Mesenchymal stem cell (in vitro differentiated cells and primary cell): ENCODE measurements around the gene DIPK1B.

Experiments
- DNase-seq: peaks from one replicate; pipeline ENCODE4 v3.0.0-alpha.2; 2013
- H2AFZ ChIP-seq: one replicate; pipeline ENCODE4 v1.6.1; 2013; ENCODE audit warnings: low read depth, mild to moderate bottlenecking, control low read depth, inconsistent platforms, low read length, moderate library complexity
- H2AK5ac ChIP-seq: 2 replicates; pipeline ENCODE4 v1.6.1; 2013; ENCODE audit warnings: low read length, moderate library complexity, mild to moderate bottlenecking, inconsistent platforms; ENCODE audit not compliant: severe bottlenecking
- H2BK120ac ChIP-seq: one replicate; pipeline ENCODE4 v1.6.1; 2013; ENCODE audit warnings: low read depth, mild to moderate bottlenecking, inconsistent platforms, low read length, moderate library complexity
- H2BK12ac ChIP-seq, 2 experiments: one replicate each; pipeline ENCODE4 v1.6.1; 2013; ENCODE audit warnings: inconsistent platforms in 2 of 2, low read length in 2 of 2, mild to moderate bottlenecking in 2 of 2, moderate library complexity in 2 of 2, control low read depth in 1 of 2
- H2BK15ac ChIP-seq: one replicate; pipeline ENCODE4 v1.6.1; 2013; ENCODE audit warnings: mild to moderate bottlenecking, low read depth, inconsistent platforms; ENCODE audit not compliant: poor library complexity, severe bottlenecking
- H2BK5ac ChIP-seq: 2 replicates; pipeline ENCODE4 v1.6.1; 2013; ENCODE audit warnings: low read depth, mild to moderate bottlenecking, low read length, control low read depth, inconsistent platforms; ENCODE audit not compliant: poor library complexity, severe bottlenecking
- H3K14ac ChIP-seq, 2 experiments: one replicate each; pipeline ENCODE4 v1.6.1; 2013; ENCODE audit warnings: inconsistent platforms in 2 of 2, low read length in 2 of 2, control low read depth in 1 of 2, mild to moderate bottlenecking in 1 of 2, moderate library complexity in 1 of 2
- H3K18ac ChIP-seq, 2 experiments: one replicate each; pipeline ENCODE4 v1.6.1; 2013; ENCODE audit warnings: inconsistent platforms in 2 of 2, low read length in 2 of 2, control low read depth in 1 of 2, low read depth in 1 of 2, mild to moderate bottlenecking in 1 of 2
- H3K23ac ChIP-seq, 2 experiments: one replicate each; pipeline ENCODE4 v1.6.1; 2013; ENCODE audit warnings: inconsistent platforms in 2 of 2, low read length in 2 of 2, mild to moderate bottlenecking in 2 of 2, moderate library complexity in 2 of 2, control low read depth in 1 of 2
- H3K27ac ChIP-seq: 2 replicates; pipeline ENCODE4 v1.5.1; 2013; ENCODE audit warnings: mild to moderate bottlenecking, moderate library complexity, low read length, control low read depth, inconsistent platforms; ENCODE audit not compliant: poor library complexity, severe bottlenecking
- H3K27me3 ChIP-seq, 2 experiments: 2 replicates each; pipeline versions ENCODE4 v1.6.1 to v1.7.0; 2013; ENCODE audit warnings: low read length in 2 of 2, mild to moderate bottlenecking in 2 of 2, moderate library complexity in 2 of 2, control low read depth in 1 of 2, inconsistent platforms in 1 of 2; ENCODE audit not compliant: control insufficient read depth in 1 of 2, insufficient read depth in 1 of 2
- H3K36me3 ChIP-seq, 2 experiments: 2 replicates each; pipeline versions ENCODE4 v1.6.1 to v1.7.0; 2013; ENCODE audit warnings: low read length in 2 of 2, control low read depth in 1 of 2, inconsistent platforms in 1 of 2, low read depth in 1 of 2, mild to moderate bottlenecking in 1 of 2; ENCODE audit not compliant: insufficient read depth in 2 of 2, control insufficient read depth in 1 of 2
- H3K4ac ChIP-seq, 2 experiments: one replicate each; pipeline ENCODE4 v1.6.1; 2013; ENCODE audit warnings: inconsistent platforms in 2 of 2, low read length in 2 of 2, mild to moderate bottlenecking in 2 of 2, moderate library complexity in 2 of 2, control low read depth in 1 of 2, low read depth in 1 of 2
- H3K4me1 ChIP-seq: 2 replicates; pipeline ENCODE4 v1.6.1; 2013; ENCODE audit warnings: low read depth, low read length, control low read depth; ENCODE audit not compliant: control insufficient read depth, insufficient read depth
- H3K4me2 ChIP-seq: 2 replicates; pipeline ENCODE4 v1.6.1; 2013; ENCODE audit warnings: low read length, mild to moderate bottlenecking, inconsistent platforms; ENCODE audit not compliant: poor library complexity, severe bottlenecking
- H3K4me3 ChIP-seq, 2 experiments: 2 replicates each; pipeline versions ENCODE4 v1.5.1 to v1.7.0; 2013; ENCODE audit warnings: low read length in 2 of 2, mild to moderate bottlenecking in 2 of 2, control low read depth in 1 of 2, low read depth in 1 of 2; ENCODE audit not compliant: insufficient read depth in 1 of 2
- H3K79me1 ChIP-seq: replicated peaks from 2 replicates; pipeline ENCODE4 v1.6.1; 2013; ENCODE audit warnings: mild to moderate bottlenecking, control low read depth, low read length, inconsistent platforms; ENCODE audit not compliant: poor library complexity, severe bottlenecking
- H3K9ac ChIP-seq: 2 replicates; pipeline ENCODE4 v1.7.0; 2013; ENCODE audit warnings: mild to moderate bottlenecking, low read length, moderate library complexity
- H3K9me3 ChIP-seq: 2 replicates; pipeline ENCODE4 v1.7.0; 2013; ENCODE audit warnings: mild to moderate bottlenecking, low read length; ENCODE audit not compliant: control insufficient read depth
- H4K8ac ChIP-seq: one replicate; pipeline ENCODE4 v1.6.1; 2013; ENCODE audit warnings: inconsistent platforms, mild to moderate bottlenecking, low read length, moderate library complexity
- H4K91ac ChIP-seq: one replicate; pipeline ENCODE4 v1.6.1; 2013; ENCODE audit warnings: mild to moderate bottlenecking, low read length, inconsistent platforms
- whole genome bisulfite sequencing: methylation state at CpG from one replicate; pipeline ENCODE4 v1.1.7; 2013; ENCODE audit warnings: mixed read lengths; 5-methylcytosine and 5-hydroxymethylcytosine counted together

Gene DIPK1B

GRCh38 chr9:136693490-136694162 lies 18.7 kb upstream of the DIPK1B start:
- Histone ChIP-seq H3K4me1 (peaks cover 40% of the 10 kb centered on the region), H3K27me3 (peaks cover 6 to 54% of the 10 kb centered on the region in 2 experiments), H3K36me3 (no peaks in the 10 kb centered on the region), H2BK12ac (no peak overlapping the region), H3K27ac (no peak overlapping the region), H3K4me3 (no peak overlapping the region), H2BK5ac (no peak overlapping the region), H3K4me2 (no peak overlapping the region), H4K8ac (no peak overlapping the region), H2BK120ac (no peak overlapping the region), H3K23ac (no peak overlapping the region), H3K18ac (no peak overlapping the region), H3K9ac (no peak overlapping the region), H3K14ac (no peak overlapping the region), H3K4ac (no peak overlapping the region), H3K9me3 (no peaks in the 10 kb centered on the region), H2AK5ac (no peak overlapping the region), H2AFZ (no peak overlapping the region), H2BK15ac (no peak overlapping the region), H4K91ac (no peak overlapping the region), H3K79me1 (no peaks in the 10 kb centered on the region)
- DNase-seq: no peak
- WGBS: 60% methylated on average over 14 of the region's 15 CpGs

GRCh38 chr9:136694163-136694871 lies 18.1 kb upstream of the DIPK1B start:
- Histone ChIP-seq H3K27ac (no peak overlapping the region), H2BK120ac (no peak overlapping the region), H2BK12ac (no peak overlapping the region), H3K14ac (no peak overlapping the region), H3K4me3 (no peak overlapping the region), H3K4me1 (peaks cover 40% of the 10 kb centered on the region), H2AK5ac (no peak overlapping the region), H4K8ac (peak overlapping the region; percentile 45), H4K91ac (no peak overlapping the region), H2AFZ (no peak overlapping the region), H3K27me3 (peaks cover 6 to 59% of the 10 kb centered on the region in 2 experiments), H3K9ac (no peak overlapping the region), H2BK15ac (peak overlapping the region; percentile 35), H3K36me3 (no peaks in the 10 kb centered on the region), H3K18ac (no peak overlapping the region), H3K79me1 (no peaks in the 10 kb centered on the region), H3K4ac (no peak overlapping the region), H3K9me3 (no peaks in the 10 kb centered on the region), H3K4me2 (no peak overlapping the region), H3K23ac (no peak overlapping the region), H2BK5ac (no peak overlapping the region)
- 56% methylated on average over 28 of the region's 32 CpGs for WGBS
- peak; percentile 55 for DNase-seq

- no peaks in the 10 kb centered on the region for H3K9me3 ChIP-seq
- peaks cover 40% of the 10 kb centered on the region for H3K4me1 ChIP-seq
- no peak overlapping the region for H3K27ac ChIP-seq
- peaks cover 6 to 59% of the 10 kb centered on the region in 2 experiments for H3K27me3 ChIP-seq
- no peak overlapping the region for H3K4ac ChIP-seq
- H2BK12ac ChIP-seq: no peak overlapping the region
- no peak overlapping the region for H2BK15ac ChIP-seq
- no peak overlapping the region for H3K4me3 ChIP-seq
- no peaks in the 10 kb centered on the region for H3K79me1 ChIP-seq
- WGBS: 96% methylated on average over 7 of the region's 11 CpGs
- no peak overlapping the region for H3K4me2 ChIP-seq
- no peak overlapping the region for H3K14ac ChIP-seq
- no peak overlapping the region for H2BK120ac ChIP-seq
- no peak overlapping the region for H2AFZ ChIP-seq
- no peak overlapping the region for H3K18ac ChIP-seq
- H2AK5ac ChIP-seq: no peak overlapping the region
- no peaks in the 10 kb centered on the region for H3K36me3 ChIP-seq
- no peak for DNase-seq
- no peak overlapping the region for H3K9ac ChIP-seq
- no peak overlapping the region for H4K91ac ChIP-seq
- no peak overlapping the region for H2BK5ac ChIP-seq
- no peak overlapping the region for H3K23ac ChIP-seq
- no peak overlapping the region for H4K8ac ChIP-seq
Observed at GRCh38 chr9:136694872-136695247, 17.5 kb upstream of the DIPK1B start.

GRCh38 chr9:136695435-136695895 lies 16.9 kb upstream of the DIPK1B start:
- H3K4ac ChIP-seq: no peak overlapping the region
- H2BK5ac ChIP-seq: no peak overlapping the region
- H3K18ac ChIP-seq: no peak overlapping the region
- H2BK12ac ChIP-seq: no peak overlapping the region
- H4K8ac ChIP-seq: peak overlapping the region; percentile 50
- H2BK120ac ChIP-seq: no peak overlapping the region
- no peak overlapping the region for H3K9ac ChIP-seq
- H3K4me2 ChIP-seq: no peak overlapping the region
- H2AK5ac ChIP-seq: no peak overlapping the region
- WGBS: 83% methylated on average over 10 of the region's 10 CpGs
- no peaks in the 10 kb centered on the region for H3K9me3 ChIP-seq
- peak overlapping the region; percentile 57 for H2BK15ac ChIP-seq
- no peaks in the 10 kb centered on the region for H3K36me3 ChIP-seq
- peaks cover 40% of the 10 kb centered on the region for H3K4me1 ChIP-seq
- DNase-seq: no peak
- no peak overlapping the region for H3K27ac ChIP-seq
- H2AFZ ChIP-seq: no peak overlapping the region
- no peak overlapping the region for H3K23ac ChIP-seq
- no peak overlapping the region for H3K4me3 ChIP-seq
- peak overlapping the region; percentile 12 for H4K91ac ChIP-seq
- H3K79me1 ChIP-seq: no peaks in the 10 kb centered on the region
- peaks cover 6 to 59% of the 10 kb centered on the region in 2 experiments for H3K27me3 ChIP-seq
- H3K14ac ChIP-seq: no peak overlapping the region
